Psoas muscle (tissue), 8 donors: Measurements from ENCODE around the gene IL11RA. TPM values are rescaled to one million over a fixed set of nuclear protein-coding genes. Genes with fewer than 3 reads are reported as not detected.

ENCODE experiments used
- ATAC-seq, 4 donors: fragments of 200-7000 bp; cut with Tn5 transposase; one replicate each; pipeline ENCODE4 v1.9.1; 2020; ENCODE audit warnings: moderate library complexity in 3 of 4, mild to moderate bottlenecking in 2 of 4
- DNase-seq, 2 donors: peaks; one replicate each; pipeline ENCODE4 v3.0.0-alpha.2; 2020
- H3K27ac ChIP-seq: fragments of 200-600 bp; one replicate; pipeline ENCODE4 v1.8.0; 2022
- H3K27me3 ChIP-seq, 3 donors: fragments of 200-600 bp in 1 of 3; one replicate each; pipeline versions ENCODE4 v1.6.1 to v1.8.0; 2013 to 2022; ENCODE audit warnings: low read length in 2 of 3, mild to moderate bottlenecking in 2 of 3, moderate library complexity in 1 of 3; ENCODE audit not compliant: insufficient read depth in 3 of 3
- H3K36me3 ChIP-seq, 2 donors: fragments of 200-600 bp in 1 of 2; one replicate each; pipeline versions ENCODE4 v1.6.1 to v1.8.0; 2013 to 2022; ENCODE audit warnings: low read depth in 1 of 2, mild to moderate bottlenecking in 1 of 2, moderate library complexity in 1 of 2; ENCODE audit not compliant: insufficient read depth in 1 of 2
- H3K4me1 ChIP-seq: fragments of 200-600 bp; one replicate; pipeline ENCODE4 v1.8.0; 2022
- H3K4me3 ChIP-seq: fragments of 200-600 bp; one replicate; pipeline ENCODE4 v1.8.0; 2022; ENCODE audit warnings: mild to moderate bottlenecking
- H3K9me3 ChIP-seq: fragments of 200-600 bp; one replicate; pipeline ENCODE4 v1.8.0; 2022
- WGBS, 3 donors: extraction: QIAGEN DNeasy Blood & Tissue Kit; methylation state at CpG; one replicate each; pipeline versions ENCODE4 v1.1.6 to v1.1.7; 2013; 5-methylcytosine and 5-hydroxymethylcytosine counted together
- intact Hi-C, 2 donors: fragments of 100-400 bp; cut with DNase I; formaldehyde crosslinking; loops; one replicate each; pipeline versions ENCODE4 v1.11.0 to v1.14.2; 2022
- polyA plus RNA-seq, 3 donors: library from polyadenylated mRNA; stranded (reverse); fragments of 200-250 nt; gene quantifications; one replicate each; pipeline ENCODE4 v1.2.3, GENCODE V29; 2013
- total RNA-seq, 4 donors: library from RNA; stranded (reverse); fragmentation: NEBNext Ultra II Directional in 2 of 4; extraction: Animal tissue kit (Norgen Biotek cat#: 25700) in 2 of 4; gene quantifications; one replicate each; pipeline versions ENCODE4 v1.2.1 to v1.2.4, GENCODE V29; 2021 to 2023
- TF ChIP-seq, protein P1 (sequence below): fragments of 200-600 bp; IDR thresholded peaks from one replicate; pipeline ENCODE4 v1.8.0; 2022; ENCODE audit warnings: antibody characterized with exemption
- donor health status: healthy with polysubstance abuse.
- donor health status: DM: no; HTN: no; CAD: no; lungs with moderate emphysema.
- donor health status: Bipolar disorder and iron deficiency.
- donor health status: healthy.
- donor health status: DM: yes; HTN: yes; CAD: no.
- donor health status: DM: no; HTN: no; CAD: no.
- donor health status: DM: no; HTN: no; CAD: no.
- donor health status: DM: yes; HTN: yes; CAD: no.

The IL11RA gene
- total and polyA plus RNA-seq, 7 donors = 7.7 to 20.1 (median 12.3) TPM

DNA sequence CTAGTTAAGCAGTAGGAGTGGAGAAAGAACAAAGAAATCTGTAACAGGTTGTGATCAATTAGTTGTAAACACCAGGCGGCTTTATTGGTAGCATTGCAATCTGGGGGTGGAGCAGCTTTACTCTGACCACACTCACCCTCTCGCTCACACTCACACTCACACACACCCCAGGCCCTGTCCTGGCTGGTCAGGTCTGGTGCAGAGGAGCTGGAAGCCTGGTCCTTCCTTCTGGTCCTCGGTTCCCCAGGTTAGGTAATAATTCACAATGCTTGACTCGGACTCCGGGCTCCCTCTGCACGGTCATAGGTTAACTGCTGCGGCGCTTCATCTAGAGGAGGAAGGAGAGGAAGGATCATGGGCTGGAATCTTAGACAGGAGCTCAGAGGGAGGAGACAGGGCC is 37.5 kb downstream of the IL11RA start:
- Histone ChIP-seq H3K9me3 (no peaks in the 10 kb centered on the region), H3K4me3 (no peak overlapping the region), H3K36me3 (no peaks in the 10 kb centered on the region), H3K4me1 (no peaks in the 10 kb centered on the region), H3K27ac (no peak overlapping the region), H3K27me3 (no peaks in the 10 kb centered on the region)
- 76 to 89% (median 83%) methylated on average over 8 of the region's 8 CpGs for WGBS, 3 donors
- DNase-seq (no peak), ATAC-seq (no peak)
- intact Hi-C loops = no loop called here
- TF ChIP-seq, protein P1, sequence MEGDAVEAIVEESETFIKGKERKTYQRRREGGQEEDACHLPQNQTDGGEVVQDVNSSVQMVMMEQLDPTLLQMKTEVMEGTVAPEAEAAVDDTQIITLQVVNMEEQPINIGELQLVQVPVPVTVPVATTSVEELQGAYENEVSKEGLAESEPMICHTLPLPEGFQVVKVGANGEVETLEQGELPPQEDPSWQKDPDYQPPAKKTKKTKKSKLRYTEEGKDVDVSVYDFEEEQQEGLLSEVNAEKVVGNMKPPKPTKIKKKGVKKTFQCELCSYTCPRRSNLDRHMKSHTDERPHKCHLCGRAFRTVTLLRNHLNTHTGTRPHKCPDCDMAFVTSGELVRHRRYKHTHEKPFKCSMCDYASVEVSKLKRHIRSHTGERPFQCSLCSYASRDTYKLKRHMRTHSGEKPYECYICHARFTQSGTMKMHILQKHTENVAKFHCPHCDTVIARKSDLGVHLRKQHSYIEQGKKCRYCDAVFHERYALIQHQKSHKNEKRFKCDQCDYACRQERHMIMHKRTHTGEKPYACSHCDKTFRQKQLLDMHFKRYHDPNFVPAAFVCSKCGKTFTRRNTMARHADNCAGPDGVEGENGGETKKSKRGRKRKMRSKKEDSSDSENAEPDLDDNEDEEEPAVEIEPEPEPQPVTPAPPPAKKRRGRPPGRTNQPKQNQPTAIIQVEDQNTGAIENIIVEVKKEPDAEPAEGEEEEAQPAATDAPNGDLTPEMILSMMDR = no peak

- ATAC-seq = no peak
Measured at GRCh38 chr9:34690983-34691935, 39.3 kb downstream of the IL11RA start, which contains the start of gene CCL19. Gene CCL19, minus strand, starts transcription at chr9:34691276. Its CDS starts 137 bp downstream, at chr9:34691139.

GRCh38 chr9:34691936-34692315 is 39.9 kb downstream of the IL11RA start:
- ATAC-seq (no peak), DNase-seq (no peak)
- no peaks in the 10 kb centered on the region for H3K4me1 ChIP-seq
- TF ChIP-seq, protein P1 = no peak
- no peaks in the 10 kb centered on the region for H3K9me3 ChIP-seq
- H3K4me3 ChIP-seq = no peak overlapping the region
- H3K36me3 ChIP-seq = no peaks in the 10 kb centered on the region
- H3K27ac ChIP-seq = no peak overlapping the region
- WGBS, 3 donors = 78 to 90% (median 88%) methylated on average over 5 of the region's 5 CpGs
- intact Hi-C loops = no loop called here
- no peaks in the 10 kb centered on the region for H3K27me3 ChIP-seq

More at GRCh38 chr9:34690983-34691935, 39.3 kb downstream of the IL11RA start, which contains the start of gene CCL19:
- intact Hi-C loops = no loop called here
- TF ChIP-seq, protein P1 = no peak
- no peaks in the 10 kb centered on the region for H3K9me3 ChIP-seq
- H3K36me3 ChIP-seq = no peaks in the 10 kb centered on the region
- H3K27ac ChIP-seq = no peak within 1 kb of the TSS
- no peak within 1 kb of the TSS for H3K4me3 ChIP-seq
- no peak for DNase-seq
- no peaks in the 10 kb centered on the region for H3K27me3 ChIP-seq
- 64 to 73% (median 66%) methylated on average over 6 of the region's 6 CpGs for WGBS, 3 donors
- no peaks in the 10 kb centered on the region for H3K4me1 ChIP-seq

DNA sequence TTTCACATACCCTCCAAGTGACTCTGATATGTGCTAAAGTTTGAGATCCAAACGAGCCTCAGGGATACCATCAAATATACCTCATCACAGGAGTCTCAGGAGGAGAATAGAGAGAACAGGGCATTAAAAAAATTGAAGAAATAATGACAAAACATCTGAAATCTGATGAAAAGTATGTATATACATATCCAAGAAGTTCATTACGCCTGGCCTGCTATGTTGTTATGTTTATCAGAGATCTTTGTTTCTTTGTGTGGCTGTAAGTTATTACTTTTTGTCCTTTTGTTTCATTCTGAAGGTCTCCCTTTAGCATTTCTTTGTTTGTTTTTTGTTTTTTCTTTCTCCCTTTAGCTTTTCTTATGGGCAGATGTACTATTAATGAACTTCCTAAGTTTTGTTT is 41.6 kb downstream of the IL11RA start:
- no peak overlapping the region for H3K4me3 ChIP-seq
- H3K4me1 ChIP-seq = no peaks in the 10 kb centered on the region
- H3K36me3 ChIP-seq = no peaks in the 10 kb centered on the region
- ATAC-seq = no peak
- no peaks in the 10 kb centered on the region for H3K9me3 ChIP-seq
- H3K27me3 ChIP-seq = no peaks in the 10 kb centered on the region
- DNase-seq = no peak
- TF ChIP-seq, protein P1 = no peak
- intact Hi-C loops = no loop called here
- no peak overlapping the region for H3K27ac ChIP-seq
- WGBS, 3 donors = 67 to 77% (median 76%) methylated on average over 2 of the region's 2 CpGs
